ENCODE results near the gene ZBTB21. TPM values are rescaled to one million over a fixed set of nuclear protein-coding genes. Genes with fewer than 3 reads are reported as not detected.

Gene ZBTB21
- 3.2 and 3.4 TPM in 2 replicates for total RNA-seq (ENCODE audit: low replicate concordance)

GRCh38 chr21:42009831-42010506, at the start of gene ZBTB21:
Gene ZBTB21 (minus strand): TSS chr21:42010360. CDS start chr21:41994095, 16,265 bp downstream.

GRCh38 chr21:41953831-41954653, 56.1 kb downstream of the ZBTB21 start, which contains the start of gene C2CD2:
Gene C2CD2 (minus strand): TSS chr21:41954018. CDS start chr21:41953648, 370 bp downstream.

Other genes starting within 250 kb of the ZBTB21 start
- gene RIPK4, start 243.3 kb downstream of the ZBTB21 start, total RNA-seq (ENCODE audit: low replicate concordance): 0.23 and 11.1 TPM in 2 replicates
- gene PRDM15, start 131.0 kb downstream of the ZBTB21 start, total RNA-seq (ENCODE audit: low replicate concordance): 3.9 and 12.1 TPM in 2 replicates
- 17.9 and 23.2 TPM in 2 replicates for gene C2CD2, start 56.3 kb downstream of the ZBTB21 start, total RNA-seq (ENCODE audit: low replicate concordance)
- under 0.01 TPM in 1 of 2 replicates, not detected in the other for gene UMODL1, start 61.0 kb upstream of the ZBTB21 start, total RNA-seq (ENCODE audit: low replicate concordance)
- 0.59 and 15.9 TPM in 2 replicates for gene ABCG1, start 208.8 kb upstream of the ZBTB21 start, total RNA-seq (ENCODE audit: low replicate concordance)